Retinal pigment epithelial cell (primary cell): ENCODE data around the gene SIRPG.

Experiments used
- DNase-seq: peaks from one replicate; pipeline ENCODE4 v3.0.0-alpha.2; 2010; ENCODE audit warnings: low read depth
- H3K4me3 ChIP-seq: 2 replicates; pipeline ENCODE4 v1.5.1; 2011; ENCODE audit warnings: mild to moderate bottlenecking, low read length, control low read depth, moderate library complexity
- CTCF ChIP-seq: conservative IDR thresholded peaks from 2 replicates; pipeline ENCODE4 v1.5.1; 2011; ENCODE audit warnings: low read depth, low read length, control low read depth, inconsistent platforms

The SIRPG gene

GRCh38 chr20:1696521-1697209, 39.1 kb upstream of the SIRPG start:
- DNase-seq: no peak
- TF ChIP-seq CTCF: no peak
- H3K4me3 ChIP-seq: no peak overlapping the region

GRCh38 chr20:1694672-1695071, 37.1 kb upstream of the SIRPG start:
- TF ChIP-seq CTCF: no peak
- H3K4me3 ChIP-seq: no peak overlapping the region
- no peak for DNase-seq

- H3K4me3 ChIP-seq: no peak overlapping the region
- DNase-seq: no peak
- TF ChIP-seq CTCF: no peak
Observed at GRCh38 chr20:1693427-1693826, 35.8 kb upstream of the SIRPG start.

- DNase-seq: no peak
- no peak for TF ChIP-seq CTCF
- H3K4me3 ChIP-seq: no peak overlapping the region
Observed at GRCh38 chr20:1689721-1690120, 32.1 kb upstream of the SIRPG start.

- no peak for TF ChIP-seq CTCF
- no peak for DNase-seq
- H3K4me3 ChIP-seq: no peak overlapping the region
Observed at GRCh38 chr20:1688886-1689538, 31.4 kb upstream of the SIRPG start.

DNA sequence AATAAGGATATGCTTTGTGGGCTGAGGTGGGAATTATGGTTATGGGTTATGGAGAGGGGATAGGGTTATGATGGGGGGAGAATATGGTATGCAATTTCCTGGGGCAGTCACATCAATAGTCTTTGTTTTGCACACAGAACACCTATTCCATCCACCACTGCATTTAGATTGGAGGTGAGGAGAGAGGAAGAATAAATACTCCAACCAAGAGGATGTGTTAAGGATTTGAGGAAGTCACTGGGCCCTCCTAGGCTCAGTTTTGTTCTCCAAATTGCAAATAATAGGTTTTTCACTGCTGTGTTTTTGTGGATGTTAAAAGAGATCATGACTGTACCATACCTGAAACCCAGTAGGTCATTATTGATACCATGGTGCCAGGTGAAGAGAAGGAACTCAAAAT, 29.5 kb upstream of the SIRPG start:
- no peak overlapping the region for H3K4me3 ChIP-seq
- no peak for TF ChIP-seq CTCF
- no peak for DNase-seq

DNA sequence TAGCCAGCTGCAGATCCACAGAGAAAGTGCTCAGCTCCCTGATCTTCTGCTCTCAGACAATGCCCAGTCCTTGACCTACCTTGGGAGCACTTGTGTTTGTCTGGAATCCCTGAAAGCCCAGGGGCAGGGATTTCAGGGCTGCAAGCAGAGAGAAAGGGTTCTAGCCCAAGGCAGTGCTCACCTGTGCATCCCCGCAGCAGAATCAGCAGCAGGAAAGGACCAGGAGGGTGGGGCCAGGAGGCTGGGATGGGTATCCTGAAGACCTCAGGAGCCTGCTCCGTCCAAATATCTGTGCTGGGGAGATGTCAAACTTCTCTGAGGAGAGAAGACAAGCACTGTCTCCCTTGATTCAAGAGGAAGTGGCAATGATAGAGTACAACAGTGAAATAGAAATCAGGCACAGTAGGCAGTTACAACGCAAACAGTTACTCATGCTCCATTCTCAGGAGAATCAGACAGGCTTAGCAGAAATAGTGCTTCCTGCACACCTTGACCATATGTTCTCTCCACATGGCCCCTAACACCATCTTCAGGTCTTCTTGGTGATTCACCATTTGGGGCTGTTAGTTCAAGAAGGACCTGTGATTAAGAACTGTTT, 28.7 kb upstream of the SIRPG start:
- DNase-seq: no peak
- H3K4me3 ChIP-seq: no peak overlapping the region
- no peak for TF ChIP-seq CTCF
